ENCODE results near the gene CASP10. TPM values are rescaled to one million over a fixed set of nuclear protein-coding genes. Genes with fewer than 3 reads are reported as not detected.

CASP10 gene
- total and polyA plus RNA-seq, 2 of the 4 experiments (the other 2 are of a cell fraction): 0.12 to 0.90 TPM

DNA sequence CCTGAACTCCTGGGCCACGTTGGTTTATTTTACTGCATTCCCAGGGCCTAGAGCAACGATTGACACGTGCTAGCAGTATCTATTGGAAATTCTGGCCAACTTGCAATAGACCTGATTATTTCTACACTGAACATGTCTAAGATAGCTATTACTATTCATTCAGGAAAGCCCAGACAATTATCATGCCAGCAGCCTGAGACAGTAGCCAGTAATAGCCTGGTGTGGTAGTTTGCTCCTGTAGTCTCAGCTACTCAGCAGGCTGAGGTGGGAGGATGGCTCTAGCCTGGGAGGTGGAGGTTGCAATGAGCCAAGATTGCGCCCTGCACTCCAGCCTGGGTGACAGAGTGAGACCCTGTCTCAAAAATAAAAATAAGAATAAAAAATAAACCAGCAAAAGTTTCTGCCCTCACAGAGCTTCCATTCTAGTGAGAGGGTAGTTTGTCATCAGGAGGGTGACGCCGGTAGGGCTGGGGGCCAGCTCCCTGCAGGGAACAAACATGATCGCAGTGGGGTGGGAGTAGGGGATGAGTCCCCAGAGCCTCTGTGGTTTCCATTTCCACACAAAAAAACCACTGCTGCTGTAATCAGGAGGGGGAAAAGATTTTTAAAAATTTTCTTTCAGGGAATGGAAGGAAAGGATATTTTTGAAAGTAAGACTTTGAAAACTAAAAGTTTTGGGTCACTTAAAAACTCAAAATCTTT lies 81.7 kb downstream of the CASP10 start:
- dilution Hi-C loops (cut with HindIII; ENCODE audit: low sequenced_read_pairs, unreplicated experiment) (no loop called here), in situ Hi-C loops (cut with MboI; ENCODE audit: low sequenced_read_pairs) (no loop called here), intact Hi-C loops (cut with micrococcal nuclease) (no loop called here)
- no peak for TF ChIP-seq CEBPB (IDR thresholded peaks at IDR 0.05; ENCODE audit: low read depth, low read length)
- no peak for TF ChIP-seq NFE2L2 (IDR thresholded peaks at IDR 0.05; ENCODE audit: low read depth, low read length)
- TF ChIP-seq SMC3 (IDR thresholded peaks at IDR 0.05; ENCODE audit: low read depth, low read length): no peak
- TF ChIP-seq MXI1 (IDR thresholded peaks at IDR 0.05; ENCODE audit: borderline replicate concordance, low read depth, low read length): no peak
- TF ChIP-seq RFX5 (IDR thresholded peaks at IDR 0.05; ENCODE audit: low read depth, low read length): no peak
- TF ChIP-seq, protein P1, sequence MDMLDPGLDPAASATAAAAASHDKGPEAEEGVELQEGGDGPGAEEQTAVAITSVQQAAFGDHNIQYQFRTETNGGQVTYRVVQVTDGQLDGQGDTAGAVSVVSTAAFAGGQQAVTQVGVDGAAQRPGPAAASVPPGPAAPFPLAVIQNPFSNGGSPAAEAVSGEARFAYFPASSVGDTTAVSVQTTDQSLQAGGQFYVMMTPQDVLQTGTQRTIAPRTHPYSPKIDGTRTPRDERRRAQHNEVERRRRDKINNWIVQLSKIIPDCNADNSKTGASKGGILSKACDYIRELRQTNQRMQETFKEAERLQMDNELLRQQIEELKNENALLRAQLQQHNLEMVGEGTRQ (IDR thresholded peaks at IDR 0.05; ENCODE audit: low read depth, low read length): no peak
- TF ChIP-seq POLR2A (IDR thresholded peaks at IDR 0.05; ENCODE audit: low read depth, low read length): no peak
- TF ChIP-seq CHD1 (IDR thresholded peaks at IDR 0.05; ENCODE audit: low read depth, low read length): no peak
- TF ChIP-seq, protein P2, sequence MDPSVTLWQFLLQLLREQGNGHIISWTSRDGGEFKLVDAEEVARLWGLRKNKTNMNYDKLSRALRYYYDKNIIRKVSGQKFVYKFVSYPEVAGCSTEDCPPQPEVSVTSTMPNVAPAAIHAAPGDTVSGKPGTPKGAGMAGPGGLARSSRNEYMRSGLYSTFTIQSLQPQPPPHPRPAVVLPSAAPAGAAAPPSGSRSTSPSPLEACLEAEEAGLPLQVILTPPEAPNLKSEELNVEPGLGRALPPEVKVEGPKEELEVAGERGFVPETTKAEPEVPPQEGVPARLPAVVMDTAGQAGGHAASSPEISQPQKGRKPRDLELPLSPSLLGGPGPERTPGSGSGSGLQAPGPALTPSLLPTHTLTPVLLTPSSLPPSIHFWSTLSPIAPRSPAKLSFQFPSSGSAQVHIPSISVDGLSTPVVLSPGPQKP (IDR thresholded peaks at IDR 0.05; ENCODE audit: borderline replicate concordance, low read depth, low read length): no peak
- no peak for TF ChIP-seq MAFK (IDR thresholded peaks at IDR 0.05; ENCODE audit: low read depth, low read length)
- TF ChIP-seq FOS (IDR thresholded peaks at IDR 0.05; ENCODE audit: low read depth, low read length): no peak
- TF ChIP-seq RAD21 (IDR thresholded peaks at IDR 0.05; ENCODE audit: low read length): no peak
- TF ChIP-seq, protein P3, sequence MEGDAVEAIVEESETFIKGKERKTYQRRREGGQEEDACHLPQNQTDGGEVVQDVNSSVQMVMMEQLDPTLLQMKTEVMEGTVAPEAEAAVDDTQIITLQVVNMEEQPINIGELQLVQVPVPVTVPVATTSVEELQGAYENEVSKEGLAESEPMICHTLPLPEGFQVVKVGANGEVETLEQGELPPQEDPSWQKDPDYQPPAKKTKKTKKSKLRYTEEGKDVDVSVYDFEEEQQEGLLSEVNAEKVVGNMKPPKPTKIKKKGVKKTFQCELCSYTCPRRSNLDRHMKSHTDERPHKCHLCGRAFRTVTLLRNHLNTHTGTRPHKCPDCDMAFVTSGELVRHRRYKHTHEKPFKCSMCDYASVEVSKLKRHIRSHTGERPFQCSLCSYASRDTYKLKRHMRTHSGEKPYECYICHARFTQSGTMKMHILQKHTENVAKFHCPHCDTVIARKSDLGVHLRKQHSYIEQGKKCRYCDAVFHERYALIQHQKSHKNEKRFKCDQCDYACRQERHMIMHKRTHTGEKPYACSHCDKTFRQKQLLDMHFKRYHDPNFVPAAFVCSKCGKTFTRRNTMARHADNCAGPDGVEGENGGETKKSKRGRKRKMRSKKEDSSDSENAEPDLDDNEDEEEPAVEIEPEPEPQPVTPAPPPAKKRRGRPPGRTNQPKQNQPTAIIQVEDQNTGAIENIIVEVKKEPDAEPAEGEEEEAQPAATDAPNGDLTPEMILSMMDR (conservative IDR thresholded peaks at IDR 0.05; ENCODE audit: low read depth, low read length): no peak
- TF ChIP-seq MAZ (IDR thresholded peaks at IDR 0.05; ENCODE audit: borderline replicate concordance, low read depth, low read length): no peak
- no peak for TF ChIP-seq BHLHE40 (IDR thresholded peaks at IDR 0.05; ENCODE audit: low read depth, low read length)
- Histone ChIP-seq H4K20me1 (ENCODE audit: insufficient read depth, low read length) (no peaks in the 10 kb centered on the region), H3K9me1 (ENCODE audit: insufficient read depth, low read length) (peaks cover 9% of the 10 kb centered on the region; the same call in 1 of the 2 replicates), H3K36me3 (ENCODE audit: control insufficient read depth, insufficient read depth, low read length) (peaks cover 17% of the 10 kb centered on the region), H2AK5ac (ENCODE audit: low read depth, low read length) (no peak overlapping the region), H2BK120ac (ENCODE audit: low read depth, low read length) (no peak overlapping the region), H2AFZ (replicated peaks; ENCODE audit: low read length, poor library complexity) (no peak overlapping the region), H3K23ac (ENCODE audit: low read depth, low read length) (no peak overlapping the region), H2AK9ac (replicated peaks; ENCODE audit: low read depth, low read length, poor library complexity) (no peak overlapping the region), H2BK15ac (ENCODE audit: low read depth, low read length) (no peak overlapping the region), H3K27me3 (ENCODE audit: control insufficient read depth, insufficient read depth, low read length) (no peaks in the 10 kb centered on the region), H2BK5ac (ENCODE audit: low read depth, low read length, poor library complexity, severe bottlenecking) (no peak overlapping the region), H3K27ac (ENCODE audit: insufficient read depth, low read length) (no peak overlapping the region), H4K5ac (ENCODE audit: low read depth, low read length) (no peak overlapping the region), H2BK20ac (ENCODE audit: low read depth, low read length) (no peak overlapping the region), H3K4me3 (ENCODE audit: insufficient read depth, low read depth, low read length) (no peak overlapping the region), H4K91ac (ENCODE audit: insufficient read depth, low read depth, low read length) (no peak overlapping the region), H4K8ac (ENCODE audit: low read depth in 2 of 2, low read length in 2 of 2) (no peak overlapping the region), H3K4me1 (ENCODE audit: control insufficient read depth, insufficient read depth, low read length) (peaks cover 5% of the 10 kb centered on the region), H3K9me3 (ENCODE audit: control insufficient read depth, insufficient read depth, low read length) (no peaks in the 10 kb centered on the region), H3K9ac (ENCODE audit: low read depth, low read length) (no peak overlapping the region), H3K4ac (ENCODE audit: low read depth, low read length) (no peak overlapping the region), H3K79me1 (ENCODE audit: low read depth in 1 of 2, low read length in 2 of 2) (peaks cover 32 to 36% of the 10 kb centered on the region in 2 experiments), H3K4me2 (ENCODE audit: low read depth, low read length) (no peak overlapping the region), H3K56ac (ENCODE audit: extremely low read depth, insufficient read depth, low read length) (no peak overlapping the region), H3K14ac (replicated peaks; ENCODE audit: low read depth, low read length) (no peak overlapping the region), H3K18ac (ENCODE audit: low read depth, low read length) (no peak overlapping the region)
- CTCF ChIA-PET: interaction anchor here (0.6 to 1.0 kb wide), 2 partner anchors 16 to 796 kb away, joined by 3 read pairs; no protein-coding TSS in a partner anchor
- whole genome bisulfite sequencing, 2 experiments (ENCODE audit: extremely low coverage in 2 of 2, insufficient read length in 1 of 2): no CpG with 5 or more reads among the region's 7 CpGs
- POLR2A ChIA-PET (ENCODE audit: unreplicated experiment): no interaction called here
- no TSS peak for BruUV-seq (replicated peaks)
- ATAC-seq (ENCODE audit: low read depth): no peak
- peak; percentile 18 for DNase-seq

Data from IMR-90 (cell line).